Left cardiac atrium (tissue), 4 donors: ENCODE data around the gene MAPK8IP3. TPM values are rescaled to one million over a fixed set of nuclear protein-coding genes. Genes with fewer than 3 reads are reported as not detected.

Source experiments
- ATAC-seq, 2 donors: fragments of 200-7000 bp; cut with Tn5 transposase; one replicate each; pipeline ENCODE4 v1.9.1; 2020; ENCODE audit warnings: mild to moderate bottlenecking in 2 of 2, moderate library complexity in 2 of 2
- DNase-seq: peaks from one replicate; pipeline ENCODE4 v3.0.0-alpha.2; 2020
- intact Hi-C, 2 donors: fragments of 100-400 bp; cut with DNase I; formaldehyde crosslinking; loops; one replicate each; pipeline versions ENCODE4 v1.14.1 to v1.15.1; 2022 to 2023
- total RNA-seq, 2 donors: library from RNA; stranded (reverse); fragmentation: NEBNext Ultra II Directional; extraction: Animal tissue kit (Norgen Biotek cat#: 25700); gene quantifications; one replicate each; pipeline ENCODE4 v1.2.1, GENCODE V29; 2021
- donor health status: DM: no; HTN: yes; CAD: no.
- donor health status: DM: no; HTN: yes; CAD: no; lungs with severe emphysema.
- donor health status: DM: yes; HTN: yes; CAD: no.
- donor health status: Dilated cardiomyopathy.

MAPK8IP3 gene
- total RNA-seq, 2 donors from 2014 or later, result 60.9 to 70.4 TPM

- no peak for ATAC-seq
- DNase-seq, result no peak
- intact Hi-C loops, result no loop called here
These were observed 61.4 kb downstream of the MAPK8IP3 start for GRCh38 chr16:1767116-1767994.

- DNase-seq (no peak), ATAC-seq (no peak)
- intact Hi-C loops, result no loop called here
These were observed 62.2 kb downstream of the MAPK8IP3 start for GRCh38 chr16:1768061-1768766.

GRCh38 chr16:1768767-1769401 is 62.9 kb downstream of the MAPK8IP3 start:
- intact Hi-C loops, result no loop called here
- ATAC-seq, result no peak
- no peak for DNase-seq

DNA sequence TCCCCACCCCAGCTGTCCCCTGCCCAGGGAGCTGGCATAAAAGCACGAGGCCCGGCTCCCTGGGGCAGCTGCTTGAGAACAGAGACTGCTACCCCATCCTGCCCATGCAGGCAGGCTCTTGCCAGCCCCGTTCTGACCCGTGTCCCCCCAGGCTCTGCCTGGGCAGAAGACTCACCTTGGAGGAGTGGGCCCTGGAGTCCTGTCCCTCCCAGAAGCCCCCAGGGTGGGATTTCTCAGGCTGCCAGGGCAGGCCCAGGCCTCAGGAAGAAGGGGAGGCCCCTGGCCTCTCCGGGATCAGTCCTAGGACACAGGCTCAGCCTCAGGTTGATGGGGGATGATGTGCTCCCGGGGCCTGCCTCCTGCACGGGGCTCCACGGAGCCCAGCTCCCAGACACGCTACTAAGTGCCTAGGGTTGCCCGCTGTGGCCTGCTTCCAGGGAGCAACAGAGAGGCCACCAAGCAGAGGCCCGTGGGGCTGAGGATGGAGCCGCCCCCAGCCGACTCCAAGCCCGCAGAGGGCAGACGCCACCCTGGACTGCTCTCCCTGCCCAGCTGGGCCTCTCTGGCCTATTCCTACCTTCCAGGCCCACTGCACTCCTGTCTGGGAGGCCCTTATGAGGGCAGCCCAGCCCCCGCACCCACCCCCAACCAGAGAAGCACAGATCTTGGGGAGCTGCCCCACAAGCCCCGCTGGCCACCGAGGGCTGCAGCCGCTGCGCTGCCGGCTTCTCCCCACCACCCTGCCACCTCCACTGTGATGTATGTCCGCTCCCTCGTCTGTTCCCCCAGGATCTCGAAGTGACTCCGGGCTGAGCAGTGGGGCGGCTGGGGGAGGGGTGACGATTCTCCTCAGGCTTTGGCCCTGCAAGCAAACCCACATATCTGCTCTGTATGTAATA is 63.7 kb downstream of the MAPK8IP3 start:
- intact Hi-C loops, result no loop called here
- DNase-seq (no peak), ATAC-seq (no peak)

- ATAC-seq (peak; percentile 10 to 21), DNase-seq (peak; percentile 84)
- intact Hi-C loops, result no loop called here
These were observed 64.6 kb downstream of the MAPK8IP3 start for GRCh38 chr16:1770328-1771187.

DNA sequence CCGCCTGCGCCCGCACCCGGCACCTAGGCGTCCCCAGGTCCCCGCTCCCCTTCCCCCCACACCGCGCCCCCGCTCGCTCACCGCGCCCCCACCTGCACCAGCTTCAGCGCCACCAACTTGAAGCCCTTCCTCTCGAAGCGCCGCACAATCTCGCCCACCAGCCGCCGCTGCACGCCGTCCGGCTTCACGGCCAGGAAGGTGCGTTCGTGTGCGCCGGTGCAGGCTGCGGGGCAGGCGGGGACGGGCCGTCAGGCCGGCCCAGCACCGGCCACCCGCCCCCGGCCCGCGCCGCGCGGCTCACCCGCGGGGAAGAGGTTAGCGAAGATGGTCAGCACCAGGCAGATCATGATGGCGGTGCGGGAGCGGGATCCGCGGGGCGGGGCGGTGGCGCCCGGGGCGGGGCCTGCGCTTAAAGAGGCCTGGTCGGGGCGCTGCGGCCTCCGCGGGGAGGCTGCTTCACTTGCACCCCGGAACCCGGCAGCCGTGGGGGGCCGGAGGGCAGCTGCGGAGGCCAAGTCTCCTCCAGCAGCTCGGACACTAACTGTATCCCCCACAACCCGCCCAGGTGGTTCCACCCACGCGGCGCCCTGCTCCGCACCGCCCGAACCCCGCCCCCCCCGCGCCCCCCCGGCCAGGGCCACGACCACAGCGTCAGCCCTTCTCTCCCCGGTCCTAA is 65.3 kb downstream of the MAPK8IP3 start, which contains the start of gene NME3:
NME3 (minus strand) TSS at position 356 of the 676 bp plus-strand sequence; CDS start at position 347, 9 bp downstream.
- intact Hi-C loops, result no loop called here
- peak; percentile 82 for DNase-seq
- ATAC-seq, result peak; percentile 53 to 68

GRCh38 chr16:1771864-1772361 is 65.9 kb downstream of the MAPK8IP3 start:
- intact Hi-C loops, result no loop called here
- DNase-seq (no peak), ATAC-seq (no peak)

DNA sequence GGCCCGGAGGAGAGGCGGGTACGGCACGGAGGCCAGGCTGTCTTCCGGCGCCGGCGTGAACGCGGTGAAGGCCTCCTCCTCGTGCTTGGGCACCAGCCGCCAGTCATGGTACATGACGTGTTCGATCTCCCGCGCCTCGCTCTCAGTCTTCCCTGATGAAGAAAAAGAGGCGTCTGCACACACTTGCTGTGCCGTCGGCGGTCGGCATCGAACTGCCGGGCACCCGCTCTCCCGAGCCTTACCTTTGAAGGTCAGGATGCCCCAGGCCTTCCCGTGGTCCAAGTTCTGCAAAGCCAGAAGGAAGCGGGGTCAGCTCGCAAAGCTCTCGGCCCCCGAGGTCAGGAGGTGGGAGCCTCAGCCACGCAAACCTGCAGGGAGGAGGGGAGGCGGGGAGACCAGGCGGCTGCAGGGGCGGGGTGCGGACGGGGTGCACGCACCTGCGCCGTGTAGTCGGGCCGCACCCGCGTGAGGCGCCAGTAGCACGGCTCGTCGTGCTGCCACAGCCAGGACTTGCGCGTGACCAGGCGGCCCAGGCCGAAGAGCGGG is 66.4 kb downstream of the MAPK8IP3 start, which contains the start of gene EME2:
EME2 (plus strand) TSS at position 449 of the 546 bp plus-strand sequence. CDS start 418 bp downstream, outside the sequence.
- no peak for DNase-seq
- no peak for ATAC-seq
- intact Hi-C loops, result no loop called here

GRCh38 chr16:1772908-1773702 is 67.1 kb downstream of the MAPK8IP3 start, which contains the start of gene MRPS34:
Gene MRPS34 (minus strand): TSS chr16:1773134. CDS start chr16:1773119, 15 bp downstream.
- intact Hi-C loops, result no loop called here
- ATAC-seq (peak; percentile 65 to 70), DNase-seq (peak; percentile 86)

DNA sequence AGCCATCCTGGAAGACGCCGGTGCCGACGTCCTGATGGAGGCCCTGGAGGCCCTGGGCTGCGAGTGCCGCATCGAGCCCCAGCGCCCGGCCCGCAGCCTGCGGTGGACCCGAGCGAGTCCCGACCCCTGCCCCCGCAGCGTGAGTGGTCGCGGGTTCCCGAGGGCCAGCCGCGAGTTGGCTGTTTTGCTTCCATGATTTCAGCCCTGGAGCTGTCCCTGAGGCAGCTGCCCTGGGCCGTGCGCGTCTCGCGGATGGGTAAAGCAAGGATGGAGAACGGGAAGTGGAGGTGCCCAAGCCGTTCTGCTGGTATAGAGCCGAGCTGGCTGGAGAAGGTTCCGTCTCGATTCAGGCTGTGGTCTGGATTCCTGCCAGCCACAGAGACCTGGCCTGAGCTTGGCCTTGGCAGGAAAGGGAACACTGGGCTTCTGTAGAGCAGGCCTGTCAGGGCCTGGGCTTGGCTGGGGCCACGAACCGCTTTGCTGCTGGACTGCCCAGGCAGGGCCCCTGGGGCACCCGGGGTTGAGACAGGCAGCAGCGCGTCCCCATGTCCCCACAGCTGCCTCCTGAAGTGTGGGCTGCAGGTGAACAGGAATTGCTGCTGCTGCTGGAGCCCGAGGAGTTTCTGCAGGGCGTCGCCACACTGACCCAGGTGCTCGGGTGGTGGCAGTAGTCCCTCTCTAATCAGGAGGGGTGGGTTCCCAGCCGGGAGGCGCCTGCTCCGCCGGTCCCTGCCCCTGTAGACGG is 67.9 kb downstream of the MAPK8IP3 start:
- DNase-seq, result no peak
- ATAC-seq, result peak in 1 of 2 donors; percentile 1
- intact Hi-C loops, result no loop called here

GRCh38 chr16:1774448-1774780 is 68.4 kb downstream of the MAPK8IP3 start:
- no peak for DNase-seq
- intact Hi-C loops, result no loop called here
- no peak for ATAC-seq

DNA sequence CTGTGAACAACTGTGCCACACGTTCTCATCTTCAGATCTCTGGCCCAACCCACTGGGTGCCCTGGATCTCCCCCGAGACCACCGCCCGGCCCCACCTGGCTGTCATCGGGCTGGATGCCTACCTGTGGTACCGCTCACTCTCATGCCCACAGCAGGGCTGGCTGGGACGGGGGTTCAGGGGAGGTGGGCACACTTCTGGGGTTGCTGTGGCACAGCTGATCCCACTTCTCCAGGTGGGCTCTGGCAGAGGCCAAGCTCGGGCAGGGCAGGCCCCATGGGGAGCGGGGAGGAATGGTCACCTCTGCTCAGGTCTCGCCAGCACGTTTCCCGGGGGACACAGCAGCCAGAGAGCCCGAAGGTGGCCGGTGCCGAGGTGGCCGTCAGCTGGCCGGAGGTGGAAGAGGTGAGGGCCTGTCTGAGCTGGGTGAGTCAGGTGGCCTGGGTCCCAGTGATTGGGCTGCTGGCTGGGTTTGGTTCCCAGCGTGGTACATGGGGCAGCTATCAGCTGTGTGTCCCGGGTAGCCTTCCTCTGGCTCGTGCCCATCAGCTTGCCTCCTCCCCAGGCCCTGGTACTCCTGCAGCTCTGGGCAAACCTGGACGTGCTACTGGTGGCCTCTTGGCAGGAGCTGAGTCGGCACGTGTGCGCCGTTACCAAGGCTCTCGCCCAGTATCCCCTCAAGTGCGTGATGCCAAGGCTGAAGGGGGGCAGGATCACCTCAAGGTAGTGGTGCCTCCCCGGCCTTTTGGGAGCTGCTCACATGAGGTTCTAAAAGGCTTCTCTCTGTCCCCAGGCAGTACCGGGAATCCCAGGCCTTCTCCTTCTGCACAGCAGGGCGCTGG is 69.2 kb downstream of the MAPK8IP3 start:
- intact Hi-C loops, result no loop called here
- DNase-seq (no peak), ATAC-seq (no peak)

DNA sequence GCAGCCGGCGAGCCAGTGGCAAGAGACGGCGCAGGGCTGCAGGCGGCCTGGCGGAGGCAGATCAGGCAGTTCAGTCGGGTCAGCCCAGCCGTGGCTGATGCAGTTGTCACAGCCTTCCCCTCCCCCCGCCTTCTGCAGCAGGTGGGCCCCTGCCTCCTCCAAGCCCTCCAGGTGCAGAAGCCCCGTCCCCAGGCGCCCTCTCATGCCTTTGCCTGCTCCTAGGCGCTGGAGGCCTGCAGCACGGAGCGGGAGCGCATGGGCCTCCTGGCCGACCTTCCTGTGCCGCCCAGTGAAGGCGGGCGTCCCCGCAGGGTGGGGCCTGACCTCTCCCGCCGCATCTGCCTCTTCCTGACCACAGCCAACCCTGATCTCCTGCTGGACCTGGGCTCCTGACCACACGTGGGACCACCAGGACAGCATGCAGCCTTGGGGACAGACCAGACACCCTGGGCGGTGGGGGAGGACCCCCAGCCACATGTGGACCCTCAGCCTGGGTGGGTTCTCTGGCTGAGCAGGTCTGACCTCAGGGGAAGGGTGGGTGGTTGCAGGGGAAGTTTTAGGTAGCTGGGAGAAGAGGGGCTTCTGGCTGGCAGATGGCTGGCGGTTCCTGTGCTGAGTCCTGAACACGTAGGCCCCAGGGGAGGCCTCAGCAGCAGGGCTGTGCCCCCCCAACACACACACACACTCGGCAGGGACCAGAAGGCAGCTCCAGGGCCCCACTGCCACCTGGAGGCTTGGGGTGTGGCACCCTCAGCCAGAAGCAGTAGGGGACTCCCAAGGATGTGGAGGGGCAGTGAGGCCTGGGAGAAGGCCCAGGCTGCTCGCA is 70.1 kb downstream of the MAPK8IP3 start:
- DNase-seq (no peak), ATAC-seq (no peak)
- intact Hi-C loops, result no loop called here

DNA sequence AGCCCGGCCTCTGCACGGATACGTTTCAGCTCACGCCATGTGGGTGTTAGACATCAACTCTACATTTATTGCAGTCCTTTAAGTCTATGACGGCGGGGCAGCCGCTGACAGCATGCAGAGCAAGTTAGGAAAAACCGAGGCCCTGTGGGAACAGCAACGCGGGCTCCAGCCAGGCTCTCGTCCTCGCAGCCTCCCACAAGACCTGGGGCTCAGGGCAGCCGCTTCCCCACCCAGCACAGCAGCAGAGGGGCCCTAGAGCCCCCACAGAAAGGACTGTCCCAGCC is 70.6 kb downstream of the MAPK8IP3 start:
- DNase-seq (no peak), ATAC-seq (no peak)
- intact Hi-C loops, result no loop called here
